ENCODE measurements around the gene MYMK. TPM values are rescaled to one million over a fixed set of nuclear protein-coding genes. Genes with fewer than 3 reads are reported as not detected.
A peak's percentile ranks its signal among the peaks of the same experiment; 100 is the strongest.

Gene MYMK
- total and polyA plus RNA-seq, 2 of the 13 experiments (the other 11 are each of a cell fraction or from before 2014, with no cell fraction given): not detected

GRCh38 chr9:133505901-133506652 lies 18.7 kb downstream of the MYMK start (continued):
- TF ChIP-seq ZSCAN21 (CRISPR knock-in tag; IDR thresholded peaks at IDR 0.05; ENCODE audit: borderline replicate concordance) (0 out of 2 replicates have a peak, but pooled peaks have one; percentile 5), ATF5 (CRISPR knock-in tag; IDR thresholded peaks at IDR 0.05; ENCODE audit: low read depth) (no peak), ZBTB10 (CRISPR knock-in tag; IDR thresholded peaks at IDR 0.05; ENCODE audit: borderline replicate concordance) (no peak), JUN (CRISPR knock-in tag; IDR thresholded peaks at IDR 0.05) (no peak), ZNF280B (CRISPR knock-in tag; IDR thresholded peaks at IDR 0.05; ENCODE audit: borderline replicate concordance) (0 out of 2 replicates have a peak, but pooled peaks have one; percentile 27), ZNF501 (CRISPR knock-in tag; IDR thresholded peaks at IDR 0.05) (no peak), LBX2 (CRISPR knock-in tag; IDR thresholded peaks at IDR 0.05; ENCODE audit: borderline replicate concordance) (no peak), SRSF4 (IDR thresholded peaks at IDR 0.05; ENCODE audit: low read depth, low read length, poor library complexity, severe bottlenecking) (no peak), ZFP36L1 (CRISPR knock-in tag; IDR thresholded peaks at IDR 0.05) (0 out of 2 replicates have a peak, but pooled peaks have one; percentile 52), DPF2 (CRISPR knock-in tag; IDR thresholded peaks at IDR 0.05; ENCODE audit: borderline replicate concordance, low read depth) (no peak), ZC3H13 (CRISPR knock-in tag; IDR thresholded peaks at IDR 0.05) (no peak), ZNF296 (CRISPR knock-in tag; conservative IDR thresholded peaks at IDR 0.05) (no peak), ARID5B (CRISPR knock-in tag; IDR thresholded peaks at IDR 0.05) (no peak)
